Measurements from ENCODE around the gene ATG16L2. TPM values are rescaled to one million over a fixed set of nuclear protein-coding genes. Genes with fewer than 3 reads are reported as not detected.

The ATG16L2 gene
- total RNA-seq, 1 experiment from 2014 or later: 17.5 TPM

GRCh38 chr11:72824811-72825505 is 10.7 kb downstream of the ATG16L2 start:
- CTCF ChIA-PET: no interaction called here

GRCh38 chr11:72825661-72826060 is 11.4 kb downstream of the ATG16L2 start:
- DNase-seq: no peak
- no peak overlapping the region for H3K4me2 ChIP-seq
- no TSS peak for BruUV-seq (replicated peaks)
- peaks cover 15% of the 10 kb centered on the region for H3K4me1 ChIP-seq (replicated peaks; ENCODE audit: insufficient read depth)
- H3K9me3 ChIP-seq (ENCODE audit: insufficient read depth, low read depth): no peaks in the 10 kb centered on the region
- H3K9me2 ChIP-seq (ENCODE audit: insufficient read depth): no peaks in the 10 kb centered on the region
- ChIA-PET CTCF (no interaction called here), POLR2A (ENCODE audit: unreplicated experiment) (no interaction called here)
- no peaks in the 10 kb centered on the region for H3K36me3 ChIP-seq (ENCODE audit: low read depth)
- no peak overlapping the region for H3K27ac ChIP-seq
- intact Hi-C loops (cut with micrococcal nuclease; ENCODE audit: unreplicated experiment): no loop called here
- H3K4me3 ChIP-seq: no peak overlapping the region
- H4K20me1 ChIP-seq (ENCODE audit: insufficient read depth): no peaks in the 10 kb centered on the region
- no peaks in the 10 kb centered on the region for H3K79me2 ChIP-seq (ENCODE audit: low read depth)
- no peak overlapping the region for H2AFZ ChIP-seq
- no peaks in the 10 kb centered on the region for H3K27me3 ChIP-seq (ENCODE audit: insufficient read depth, low read depth)
- no peak for TF ChIP-seq CTCF (conservative IDR thresholded peaks at IDR 0.05)
- TF ChIP-seq EZH2 (IDR thresholded peaks at IDR 0.05; ENCODE audit: low read depth): no peak
- H3F3A ChIP-seq (ENCODE audit: insufficient read depth, low read depth): peaks cover 6% of the 10 kb centered on the region

More at GRCh38 chr11:72824811-72825505, 10.7 kb downstream of the ATG16L2 start:
- Histone ChIP-seq H3K79me2 (ENCODE audit: low read depth) (no peaks in the 10 kb centered on the region), H3K9me3 (ENCODE audit: insufficient read depth, low read depth) (no peaks in the 10 kb centered on the region), H2AFZ (no peak overlapping the region), H3F3A (ENCODE audit: insufficient read depth, low read depth) (peaks cover 6% of the 10 kb centered on the region), H3K4me1 (replicated peaks; ENCODE audit: insufficient read depth) (peaks cover 15% of the 10 kb centered on the region), H3K4me3 (no peak overlapping the region), H3K36me3 (ENCODE audit: low read depth) (no peaks in the 10 kb centered on the region), H4K20me1 (ENCODE audit: insufficient read depth) (no peaks in the 10 kb centered on the region), H3K4me2 (no peak overlapping the region), H3K9me2 (ENCODE audit: insufficient read depth) (no peaks in the 10 kb centered on the region), H3K27ac (no peak overlapping the region), H3K27me3 (ENCODE audit: insufficient read depth, low read depth) (no peaks in the 10 kb centered on the region)
- DNase-seq: no peak
- intact Hi-C loops (cut with micrococcal nuclease; ENCODE audit: unreplicated experiment): no loop called here
- POLR2A ChIA-PET (ENCODE audit: unreplicated experiment): no interaction called here
- no TSS peak for BruUV-seq (replicated peaks)
- TF ChIP-seq CTCF (conservative IDR thresholded peaks at IDR 0.05) (no peak), EZH2 (IDR thresholded peaks at IDR 0.05; ENCODE audit: low read depth) (no peak)

- no peak overlapping the region for H3K4me3 ChIP-seq
- no TSS peak for BruUV-seq (replicated peaks)
- no peak for TF ChIP-seq CTCF (conservative IDR thresholded peaks at IDR 0.05)
- TF ChIP-seq EZH2 (IDR thresholded peaks at IDR 0.05; ENCODE audit: low read depth): no peak
- no peak overlapping the region for H2AFZ ChIP-seq
- H3K4me1 ChIP-seq (replicated peaks; ENCODE audit: insufficient read depth): peaks cover 9% of the 10 kb centered on the region
- no peaks in the 10 kb centered on the region for H4K20me1 ChIP-seq (ENCODE audit: insufficient read depth)
- H3K9me3 ChIP-seq (ENCODE audit: insufficient read depth, low read depth): no peaks in the 10 kb centered on the region
- H3K27ac ChIP-seq: no peak overlapping the region
- intact Hi-C loops (cut with micrococcal nuclease; ENCODE audit: unreplicated experiment): no loop called here
- H3K36me3 ChIP-seq (ENCODE audit: low read depth): no peaks in the 10 kb centered on the region
- POLR2A ChIA-PET (ENCODE audit: unreplicated experiment): no interaction called here
- H3F3A ChIP-seq (ENCODE audit: insufficient read depth, low read depth): peaks cover 6% of the 10 kb centered on the region
- H3K9me2 ChIP-seq (ENCODE audit: insufficient read depth): no peaks in the 10 kb centered on the region
- H3K4me2 ChIP-seq: no peak overlapping the region
- no peaks in the 10 kb centered on the region for H3K79me2 ChIP-seq (ENCODE audit: low read depth)
- no peak for DNase-seq
- CTCF ChIA-PET: no interaction called here
- no peaks in the 10 kb centered on the region for H3K27me3 ChIP-seq (ENCODE audit: insufficient read depth, low read depth)
Observed at GRCh38 chr11:72826191-72826941, 12.2 kb downstream of the ATG16L2 start.
